WTC11 (cell line): ENCODE data around the gene KNSTRN.

ENCODE experiments used
- ATF2 ChIP-seq: sonication (generic); formaldehyde crosslinking; IDR thresholded peaks from 2 replicates; pipeline ENCODE4 v1.8.1; 2022; ENCODE audit warnings: low read depth, missing genetic modification reagents, borderline replicate concordance
- CREM ChIP-seq: sonication (generic); formaldehyde crosslinking; IDR thresholded peaks from 2 replicates; pipeline ENCODE4 v1.8.1; 2022; ENCODE audit warnings: mild to moderate bottlenecking, missing genetic modification reagents, moderate library complexity
- CTCF ChIP-seq: fragments of 200-600 bp; IDR thresholded peaks from 2 replicates; pipeline ENCODE4 v1.8.0; 2022; ENCODE audit warnings: antibody characterized with exemption
- ESRRA ChIP-seq: sonication (generic); formaldehyde crosslinking; IDR thresholded peaks from 2 replicates; pipeline ENCODE4 v1.8.1; 2022; ENCODE audit warnings: mild to moderate bottlenecking, missing genetic modification reagents, borderline replicate concordance
- FOXK1 ChIP-seq: sonication (generic); formaldehyde crosslinking; IDR thresholded peaks from 2 replicates; pipeline ENCODE4 v1.8.0; 2022; ENCODE audit warnings: mild to moderate bottlenecking, moderate library complexity, missing genetic modification reagents
- FOXP4 ChIP-seq: sonication (generic); formaldehyde crosslinking; IDR thresholded peaks from 2 replicates; pipeline ENCODE4 v1.8.0; 2022; ENCODE audit warnings: mild to moderate bottlenecking, missing genetic modification reagents
- GABPB1 ChIP-seq: sonication (generic); formaldehyde crosslinking; IDR thresholded peaks from 2 replicates; pipeline ENCODE4 v1.8.1; 2023; ENCODE audit warnings: mild to moderate bottlenecking, missing genetic modification reagents
- NFYB ChIP-seq: sonication (generic); formaldehyde crosslinking; conservative IDR thresholded peaks from 2 replicates; pipeline ENCODE4 v1.8.0; 2022; ENCODE audit warnings: low read depth, missing genetic modification reagents
- NR1H2 ChIP-seq: sonication (generic); formaldehyde crosslinking; IDR thresholded peaks from 2 replicates; pipeline ENCODE4 v1.9.0; 2021; ENCODE audit warnings: mild to moderate bottlenecking, moderate library complexity, missing genetic modification reagents
- SP1 ChIP-seq: sonication (generic); formaldehyde crosslinking; conservative IDR thresholded peaks from 2 replicates; pipeline ENCODE4 v1.8.1; 2022; ENCODE audit warnings: missing genetic modification reagents
- TCF7 ChIP-seq: sonication (generic); formaldehyde crosslinking; IDR thresholded peaks from 2 replicates; pipeline ENCODE4 v1.8.0; 2022; ENCODE audit warnings: mild to moderate bottlenecking, low read depth, missing genetic modification reagents, moderate library complexity
- ZNF232 ChIP-seq: sonication (generic); formaldehyde crosslinking; IDR thresholded peaks from 2 replicates; pipeline ENCODE4 v1.8.0; 2022; ENCODE audit warnings: mild to moderate bottlenecking, missing genetic modification reagents

- TF ChIP-seq NR1H2 (CRISPR knock-in tag) (no peak), GABPB1 (no peak), CTCF (no peak), SP1 (CRISPR knock-in tag) (no peak), FOXK1 (CRISPR knock-in tag) (no peak), ZNF232 (CRISPR knock-in tag) (no peak), ATF2 (CRISPR knock-in tag) (no peak), TCF7 (no peak), ESRRA (no peak), NFYB (no peak), CREM (no peak), FOXP4 (CRISPR knock-in tag) (no peak)
These were observed 4.9 kb upstream of the KNSTRN start for GRCh38 chr15:40377606-40378005.
